GM18499 (cell line): ENCODE measurements around the gene GRID1.
"Not testable (repeated sequence)": the region's sequence is repeated elsewhere in the genome, so short reads cannot be mapped to it uniquely, and the experiment has no call there.

ENCODE experiments used
- ATAC-seq: cut with Tn5 transposase; IDR thresholded peaks from one replicate; pipeline ENCODE4 v1.9.1; 2021; ENCODE audit warnings: moderate number of reproducible peaks; ENCODE audit not compliant: insufficient read depth, unreplicated experiment

The GRID1 gene

DNA sequence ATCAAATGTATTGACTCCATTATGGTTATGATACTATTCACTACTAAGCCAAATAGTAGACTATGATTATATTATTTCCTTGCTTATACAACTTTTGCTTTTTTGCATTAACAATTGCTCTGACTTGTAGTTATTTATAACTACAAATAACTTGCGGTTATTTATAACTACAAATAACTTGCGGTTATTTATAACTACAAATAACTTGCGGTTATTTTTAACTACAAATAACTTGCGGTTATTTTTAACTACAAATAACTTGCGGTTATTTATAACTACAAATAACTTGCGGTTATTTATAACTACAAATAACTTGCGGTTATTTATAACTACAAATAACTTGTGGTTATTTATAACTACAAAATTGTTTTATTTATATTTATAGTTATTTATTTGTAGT, 436.6 kb downstream of the GRID1 start:
- not testable (repeated sequence) for ATAC-seq

DNA sequence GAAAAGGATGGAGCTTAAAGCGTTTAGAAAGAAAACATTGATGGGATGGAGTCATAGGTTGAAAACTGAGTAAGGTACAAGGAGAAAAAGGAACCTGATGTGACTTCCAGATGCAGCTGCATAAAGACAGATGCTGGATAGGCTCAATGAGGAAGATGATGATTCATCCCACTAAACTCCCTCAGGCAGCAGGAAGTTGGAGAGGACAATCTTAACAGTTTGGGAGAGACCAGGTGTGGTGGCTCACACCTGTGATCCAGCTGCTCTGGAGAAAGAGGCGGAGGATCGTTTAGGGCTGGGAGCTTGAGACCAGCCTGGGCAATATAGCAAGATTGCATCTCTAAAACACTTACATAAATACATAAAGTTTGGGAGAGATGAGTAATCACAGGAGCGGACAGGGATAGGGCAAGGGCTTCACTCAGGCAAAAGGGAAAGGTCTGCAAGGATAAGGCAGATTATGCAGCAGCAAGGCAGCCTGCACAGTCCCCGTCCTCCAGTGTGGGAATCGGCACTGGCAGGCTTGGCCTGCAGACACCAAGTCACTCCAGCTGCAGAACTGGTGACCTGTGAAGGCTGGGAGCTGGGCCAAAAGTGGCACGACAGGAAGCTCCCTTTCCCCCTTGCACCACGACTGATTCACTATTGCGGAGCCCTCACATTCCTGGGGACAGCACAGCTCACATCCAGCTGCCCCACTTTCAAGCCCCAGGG, 438.5 kb downstream of the GRID1 start:
- ATAC-seq = no peak

DNA sequence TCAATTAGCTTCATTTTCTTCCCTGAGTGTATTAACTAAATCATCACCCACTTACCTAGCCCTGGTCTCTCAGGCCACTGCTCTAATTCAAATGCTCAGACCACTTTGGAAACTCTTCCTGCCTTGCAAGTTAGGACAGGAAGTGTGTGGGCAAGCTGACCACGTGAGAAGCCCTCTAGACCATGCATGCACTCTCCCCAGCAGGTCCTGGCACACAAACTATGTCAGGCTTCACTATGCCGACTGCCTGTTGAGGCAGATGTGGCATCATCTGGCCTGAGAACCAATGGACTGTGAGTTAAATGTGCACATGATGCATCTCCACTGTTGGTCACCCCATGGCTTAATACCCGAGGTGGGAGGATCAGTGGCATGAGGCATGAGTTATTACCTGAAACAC, 439.6 kb downstream of the GRID1 start:
- no peak for ATAC-seq

DNA sequence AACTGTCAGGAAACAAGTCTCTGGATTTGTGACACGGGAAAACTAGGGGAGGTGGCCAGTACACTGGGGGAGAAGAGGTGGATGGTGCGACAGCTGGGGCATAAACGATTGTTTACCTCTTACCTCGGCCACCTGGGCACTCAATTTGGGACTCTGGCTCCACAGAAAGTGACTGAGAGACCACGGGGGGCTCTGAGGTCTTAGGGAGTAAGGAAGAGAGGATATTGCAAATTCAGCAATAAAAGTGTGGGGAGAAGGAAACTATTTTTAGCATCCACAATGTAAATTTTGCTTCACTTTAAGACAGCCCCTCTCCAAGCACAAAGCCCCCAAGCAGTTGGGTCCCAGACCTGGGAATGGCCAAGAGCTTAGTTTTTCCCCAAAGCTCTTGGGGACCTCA, 440.5 kb downstream of the GRID1 start:
- ATAC-seq = no peak

DNA sequence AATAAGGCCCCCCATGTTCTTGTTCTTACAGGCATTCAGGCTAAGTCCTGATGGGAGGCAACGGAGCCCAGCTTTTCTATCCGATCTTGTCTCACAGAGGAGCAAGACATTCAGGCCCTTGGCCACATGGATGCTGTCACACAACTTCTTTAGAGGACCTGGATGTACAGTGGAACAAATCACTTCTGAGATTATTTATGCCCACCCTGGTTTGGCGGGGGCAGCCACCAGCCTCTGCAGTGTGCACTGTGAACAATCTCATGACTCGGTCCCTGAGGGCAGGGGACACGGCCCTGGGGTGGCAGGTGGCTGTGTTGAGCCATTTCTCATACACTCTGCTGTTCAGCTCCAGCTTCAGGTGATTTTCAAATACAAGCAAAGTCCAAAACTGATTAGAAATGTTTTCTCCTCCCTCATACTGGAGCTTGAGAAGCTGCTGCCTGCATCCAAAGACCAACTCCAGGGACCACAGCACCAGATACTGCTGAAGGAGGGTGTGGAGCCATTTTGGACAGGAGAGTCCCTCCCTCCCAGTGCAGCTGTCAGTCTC, 441.3 kb downstream of the GRID1 start:
- ATAC-seq = no peak

DNA sequence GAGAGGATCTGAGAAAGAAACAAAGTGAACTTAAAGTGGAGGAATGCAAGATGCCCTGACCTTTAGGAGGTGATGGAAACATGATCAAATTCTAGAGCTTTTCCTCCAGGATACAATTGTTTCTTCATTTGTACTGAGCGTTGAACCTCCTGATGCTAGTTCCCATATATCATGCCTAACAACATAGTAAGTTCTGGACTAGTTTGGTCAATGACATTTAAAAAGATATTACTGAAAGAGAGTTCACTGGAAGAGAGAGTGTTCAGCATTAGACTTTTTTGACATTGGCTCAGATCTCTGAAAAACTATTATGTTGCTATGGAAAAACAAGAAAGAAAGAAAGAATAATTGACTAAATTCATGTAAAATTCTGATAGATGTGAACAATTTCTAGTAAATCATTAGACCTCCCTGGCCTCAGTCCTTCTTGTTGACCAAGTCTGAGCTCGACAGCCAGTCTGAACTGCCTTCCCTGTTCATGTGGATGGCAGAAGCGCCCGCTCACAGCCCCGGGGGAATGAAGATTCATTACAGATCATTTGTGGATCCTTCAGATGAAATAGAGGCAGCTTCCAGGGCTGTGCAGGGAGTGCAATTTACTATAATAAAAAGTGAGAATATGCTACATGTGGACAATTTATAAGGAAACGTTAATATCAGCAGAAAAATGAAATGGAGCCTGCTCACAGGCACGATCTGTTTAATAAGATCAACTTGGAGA, 442.1 kb downstream of the GRID1 start:
- ATAC-seq = no peak

DNA sequence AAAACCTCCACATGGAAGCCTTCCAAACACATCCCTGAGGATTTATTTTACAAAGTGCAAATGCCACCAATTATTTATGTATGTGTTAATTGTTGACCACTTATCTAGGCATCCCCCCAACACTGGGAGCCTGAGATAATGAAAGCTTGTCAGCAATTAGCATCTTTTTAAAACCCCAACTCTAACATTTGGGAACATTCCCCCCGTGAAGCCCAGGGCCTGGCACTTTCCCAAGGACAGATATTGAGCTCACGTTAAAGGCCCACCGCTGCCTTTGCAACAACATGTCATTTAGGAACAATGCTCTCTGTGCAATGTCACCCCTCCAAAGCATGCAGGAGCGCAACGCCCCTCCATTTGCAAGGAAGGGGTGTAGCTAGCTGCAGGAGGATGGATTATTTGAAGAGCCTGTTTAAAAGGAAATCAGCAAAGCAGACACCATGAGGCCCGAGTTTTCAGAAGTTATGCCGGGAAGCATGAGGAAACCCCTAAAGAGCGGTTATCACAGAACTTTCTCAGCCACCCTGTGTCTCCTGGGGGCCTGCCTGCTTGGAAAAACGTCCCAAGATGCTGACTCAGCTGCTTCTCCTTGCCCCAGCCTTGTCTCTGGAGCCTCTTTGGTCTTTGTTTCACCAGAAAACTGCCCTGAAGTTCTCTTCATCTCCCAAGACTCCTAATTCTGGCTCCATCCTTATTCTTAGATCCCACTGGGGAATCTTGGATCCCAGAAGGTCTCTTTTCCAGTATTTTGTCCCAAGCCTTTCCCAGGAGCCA, 444.1 kb downstream of the GRID1 start:
- ATAC-seq = no peak

DNA sequence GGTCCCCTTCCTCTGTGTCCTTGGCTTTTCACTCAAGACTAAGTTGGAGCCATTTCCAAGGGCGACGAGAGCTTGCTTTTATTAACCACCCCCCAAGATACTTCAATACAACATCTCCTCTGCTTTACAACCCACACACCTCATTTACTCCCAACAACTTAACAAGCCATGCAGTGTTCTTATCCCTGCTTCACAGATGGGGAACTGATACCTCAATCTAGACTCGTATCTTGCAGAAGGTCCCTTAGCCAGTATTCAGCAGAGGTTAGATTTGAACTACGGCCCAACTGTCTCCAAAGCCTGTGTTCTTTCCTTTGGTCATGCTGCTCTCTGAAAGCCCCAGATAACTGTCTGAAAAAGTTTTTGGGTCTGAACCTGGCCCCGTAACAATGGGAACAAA, 444.8 kb downstream of the GRID1 start:
- no peak for ATAC-seq

DNA sequence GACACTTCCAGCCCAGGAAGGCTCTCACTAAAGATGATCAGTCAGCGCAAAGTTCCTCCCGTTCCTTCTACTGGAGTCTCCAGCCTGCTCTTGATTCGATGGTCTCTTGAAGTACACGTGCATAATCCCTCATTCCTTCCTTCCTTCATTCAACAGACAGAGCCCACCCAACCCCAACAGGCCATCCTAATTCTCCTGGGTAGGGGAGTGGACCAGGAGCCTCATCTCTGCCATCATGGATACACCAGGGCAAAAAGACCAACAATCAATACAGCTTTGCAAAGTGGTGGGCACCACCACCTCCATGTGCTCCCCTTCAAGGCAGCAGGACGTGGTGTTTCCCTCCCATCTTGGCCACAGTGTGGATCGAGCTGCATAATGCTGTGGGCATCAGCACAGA, 446.3 kb downstream of the GRID1 start:
- ATAC-seq = no peak

DNA sequence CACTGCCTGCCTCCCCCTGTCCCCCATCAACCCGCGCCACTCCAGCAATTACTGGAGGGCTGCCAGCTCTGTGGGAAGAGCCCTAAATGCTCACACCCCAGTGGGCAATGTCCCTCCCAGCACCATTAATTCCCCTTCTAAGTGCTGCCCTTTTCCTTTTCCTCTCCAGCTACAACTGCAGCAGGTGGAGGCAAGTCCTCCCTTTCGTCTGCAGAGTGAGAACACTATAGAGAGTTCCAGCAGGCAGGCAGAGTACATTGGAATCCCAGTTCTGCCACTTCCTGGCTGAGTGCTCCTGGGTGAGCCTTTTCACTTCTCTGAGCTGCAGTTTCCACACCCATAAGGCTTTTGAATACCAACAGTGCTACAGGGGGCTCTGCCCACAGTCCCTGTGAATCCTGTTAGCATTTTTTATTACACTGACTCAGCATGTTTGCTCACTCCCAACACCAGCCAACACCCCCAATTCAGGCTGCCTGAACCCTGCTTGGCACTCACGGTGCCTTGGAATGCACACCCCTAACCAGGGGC, 447.0 kb downstream of the GRID1 start:
- no peak for ATAC-seq

DNA sequence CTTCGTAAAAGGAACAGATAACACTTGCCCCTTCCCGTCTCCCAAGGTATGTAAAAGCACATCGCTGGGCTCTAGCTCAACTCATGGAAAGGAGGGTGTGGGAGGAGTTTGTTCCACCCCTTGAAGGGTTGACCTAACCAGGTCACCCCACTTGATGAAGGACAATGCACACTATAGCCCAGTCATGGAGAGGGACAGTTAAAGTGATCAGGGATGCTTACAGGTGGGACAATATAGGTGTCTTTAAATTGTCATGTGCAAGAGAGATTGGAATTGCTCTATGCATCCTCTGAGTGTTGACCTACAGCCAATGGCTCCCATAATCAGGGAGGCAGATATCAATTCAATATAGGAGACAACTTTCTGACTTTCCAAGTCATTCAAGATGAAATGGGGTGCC, 448.2 kb downstream of the GRID1 start:
- no peak for ATAC-seq

DNA sequence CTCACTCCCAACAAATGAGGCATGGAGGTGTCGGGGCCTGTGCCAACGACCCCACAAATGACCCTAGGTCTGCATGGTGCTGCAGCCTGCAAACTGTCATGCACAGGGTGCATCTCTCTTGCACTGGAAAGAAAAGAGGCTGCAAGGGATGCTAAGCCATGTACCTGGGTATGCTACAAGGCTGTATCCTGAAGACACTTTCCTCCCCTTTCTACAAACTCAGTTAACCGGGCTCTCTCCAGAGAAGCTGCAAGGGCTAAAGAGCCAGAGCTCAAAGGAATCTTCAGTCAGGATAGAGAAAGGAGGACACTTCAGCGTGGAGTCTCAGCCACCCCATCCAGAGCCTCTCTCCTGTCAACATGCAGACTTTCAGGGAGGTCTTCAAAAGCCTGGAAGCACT, 449.0 kb downstream of the GRID1 start:
- ATAC-seq = no peak

DNA sequence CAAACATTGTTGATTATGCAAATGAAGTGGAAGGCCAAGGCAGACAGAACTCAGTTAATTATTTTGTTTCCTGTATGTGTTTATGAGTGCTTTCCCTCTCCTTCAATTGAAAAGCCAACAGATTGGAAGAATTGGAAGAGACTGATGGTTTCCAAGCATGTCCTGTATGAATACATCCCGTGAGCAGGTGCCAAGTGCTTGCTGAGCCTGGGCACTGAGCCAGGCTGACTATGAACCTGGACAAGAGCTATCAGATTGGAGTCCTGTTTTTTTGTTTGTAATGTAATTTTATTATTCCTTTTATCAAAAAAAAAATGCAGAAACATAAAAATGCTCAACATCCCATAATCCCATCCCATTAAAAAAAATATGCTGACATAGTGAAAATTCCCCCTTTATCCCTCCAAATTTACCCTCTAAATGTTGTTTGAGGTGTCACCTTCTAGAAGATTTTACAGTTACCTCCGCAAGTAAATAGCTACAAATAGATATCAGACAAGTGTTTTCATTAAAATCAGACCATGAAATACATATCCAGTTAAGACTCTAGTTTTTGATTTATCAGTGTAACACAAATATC, 449.5 kb downstream of the GRID1 start:
- ATAC-seq = no peak

DNA sequence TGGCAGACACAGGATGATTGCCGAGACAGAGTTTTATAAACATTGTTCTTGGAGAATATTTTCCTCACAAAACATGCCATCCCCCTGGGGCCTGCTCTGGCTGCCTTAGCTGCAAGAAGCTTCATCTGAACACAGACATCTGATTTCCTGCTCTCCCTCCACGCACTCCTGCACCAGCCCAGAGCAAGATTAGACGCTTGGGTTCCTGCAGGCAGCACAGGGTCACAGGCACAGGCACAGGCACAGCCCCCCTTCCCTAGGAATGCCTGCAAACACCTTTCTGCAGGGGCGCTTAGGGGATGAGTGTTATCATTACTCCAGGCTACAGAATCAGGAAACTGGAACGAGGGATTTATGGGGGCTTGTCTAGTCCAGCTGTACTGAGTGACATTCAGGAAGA, 450.3 kb downstream of the GRID1 start:
- ATAC-seq = no peak

DNA sequence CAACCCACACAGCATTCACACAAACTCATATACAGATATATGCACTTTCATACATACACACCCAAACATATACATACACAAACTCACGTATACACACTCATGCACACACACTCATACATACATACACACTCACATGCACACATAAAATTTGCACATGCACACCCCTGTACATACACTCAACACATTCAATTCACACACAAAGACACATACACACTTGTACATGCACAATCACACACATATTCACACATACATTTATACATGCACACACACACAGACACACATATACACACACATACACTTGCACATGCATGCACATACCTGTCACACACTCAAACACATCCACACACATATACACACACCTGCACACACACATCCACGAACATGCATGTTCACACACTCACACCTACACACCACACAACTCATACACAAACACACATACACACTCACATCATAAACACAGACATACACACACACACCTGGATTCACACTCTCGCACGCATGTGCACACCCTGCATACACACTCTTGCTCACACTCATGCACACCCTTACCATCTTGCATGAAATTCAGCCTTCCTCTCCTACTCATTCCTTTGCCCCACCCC, 451.2 kb downstream of the GRID1 start:
- ATAC-seq = no peak

DNA sequence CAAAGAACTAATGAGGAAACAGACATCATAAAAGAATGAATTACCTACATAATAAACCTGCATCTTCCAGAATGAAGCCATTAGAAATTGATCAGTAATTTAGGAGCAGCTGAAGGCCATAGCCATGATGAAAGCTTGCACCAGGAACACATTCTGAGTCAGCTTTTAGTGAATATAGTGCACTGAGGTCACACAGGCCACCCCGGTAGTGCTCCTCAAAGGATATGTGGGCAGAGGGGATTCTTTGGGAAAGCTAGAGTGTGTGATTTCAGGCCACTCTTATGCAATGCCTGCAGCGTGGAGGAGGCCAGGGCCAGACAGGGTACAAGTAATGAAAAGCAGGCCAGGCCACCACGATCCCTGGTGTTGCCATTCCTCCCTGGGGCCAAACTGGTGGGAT, 451.9 kb downstream of the GRID1 start:
- ATAC-seq = no peak

DNA sequence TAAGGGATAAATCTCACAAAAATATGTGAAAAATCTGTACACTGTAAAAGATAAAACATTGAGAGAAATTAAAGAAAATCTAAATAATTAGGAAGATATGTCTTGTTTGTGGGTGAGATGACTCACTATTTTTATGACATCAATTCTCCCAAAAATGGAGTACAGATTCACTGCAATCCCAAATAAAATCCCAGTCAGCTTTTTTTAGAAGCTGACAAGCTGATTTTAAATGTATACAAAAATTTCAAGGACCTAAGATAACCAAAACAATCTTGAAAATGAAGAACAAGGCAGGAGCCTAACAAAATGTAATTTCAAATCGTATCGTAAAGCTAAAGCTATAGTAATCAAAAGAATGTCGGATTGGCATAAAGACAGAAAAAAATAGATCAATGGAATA, 458.1 kb downstream of the GRID1 start:
- no peak for ATAC-seq

DNA sequence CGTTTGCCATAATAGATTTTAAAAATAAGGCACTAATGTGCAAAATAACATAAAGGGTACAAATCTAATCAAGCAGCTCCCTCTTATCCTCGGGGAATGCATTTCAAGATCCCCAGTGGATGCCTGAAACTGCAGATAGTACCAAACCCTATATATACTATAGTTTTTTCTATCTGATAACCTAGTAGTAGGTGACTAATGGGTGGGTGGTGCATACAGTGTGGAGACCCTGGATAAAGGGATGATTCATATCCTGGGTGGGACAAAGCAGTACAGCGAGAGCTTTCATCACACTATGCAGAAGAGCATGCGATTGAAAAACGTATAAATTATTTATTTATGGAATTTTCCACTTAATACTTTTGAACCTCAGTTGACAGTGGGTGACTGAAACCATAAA, 464.5 kb downstream of the GRID1 start:
- ATAC-seq = no peak

DNA sequence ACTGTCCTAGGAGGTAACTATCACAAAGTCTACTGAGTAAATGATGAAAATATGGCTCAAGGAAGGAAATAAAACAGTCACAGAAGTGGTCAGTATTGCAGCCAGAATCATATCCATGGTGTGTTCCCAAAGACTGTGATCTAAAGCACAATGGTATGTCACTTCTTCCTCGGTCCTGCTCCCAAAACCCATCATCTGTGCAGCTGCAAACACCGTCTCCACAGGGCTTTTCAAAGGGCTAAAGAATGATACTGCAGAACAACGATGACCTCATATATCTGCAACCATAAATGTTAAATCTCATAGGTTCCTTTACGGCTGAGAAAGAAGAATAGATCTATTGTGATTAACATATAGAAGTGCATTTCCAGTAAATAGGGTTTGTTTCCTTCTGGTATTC, 465.0 kb downstream of the GRID1 start:
- no peak for ATAC-seq

DNA sequence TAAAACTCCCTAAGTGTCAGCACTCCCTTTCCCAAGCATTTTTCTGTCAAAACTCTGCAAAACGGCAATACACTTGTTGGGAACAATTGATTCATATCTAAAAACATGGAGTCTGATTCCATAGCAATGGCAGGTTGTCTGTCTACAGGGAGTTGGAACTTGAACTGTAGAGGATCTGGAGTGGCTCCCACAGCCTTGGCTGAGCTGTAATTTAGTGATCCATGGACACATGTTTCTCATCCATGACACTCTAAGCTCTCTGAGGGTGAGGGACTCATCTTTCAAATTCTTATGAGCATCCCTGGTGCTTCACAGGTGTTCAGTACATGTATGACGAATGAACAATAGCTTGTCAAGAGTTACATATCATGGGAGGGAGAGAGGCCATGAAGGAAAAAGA, 466.1 kb downstream of the GRID1 start:
- no peak for ATAC-seq
